ENCODE results near the gene NWD2.

DNA sequence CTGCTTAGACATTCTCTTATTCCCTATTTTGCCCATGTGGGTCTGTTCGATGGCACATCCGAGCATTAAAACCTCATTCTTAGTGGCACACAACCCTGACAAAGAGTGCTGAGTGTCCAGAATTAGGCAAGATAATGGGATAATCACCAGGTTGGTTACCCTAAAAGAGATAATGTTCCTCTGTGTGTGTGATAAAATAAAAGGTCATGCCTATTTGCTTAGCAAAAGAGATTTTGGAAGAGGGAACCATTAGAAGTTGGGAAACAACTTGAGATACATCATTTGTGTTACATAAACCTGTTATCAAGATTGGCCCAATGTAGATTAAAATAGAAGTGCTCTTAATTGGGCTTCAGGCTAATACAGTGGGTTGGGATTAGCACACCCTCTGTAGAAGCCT is 182.7 kb downstream of the NWD2 start:
- TF ChIP-seq, protein P1, sequence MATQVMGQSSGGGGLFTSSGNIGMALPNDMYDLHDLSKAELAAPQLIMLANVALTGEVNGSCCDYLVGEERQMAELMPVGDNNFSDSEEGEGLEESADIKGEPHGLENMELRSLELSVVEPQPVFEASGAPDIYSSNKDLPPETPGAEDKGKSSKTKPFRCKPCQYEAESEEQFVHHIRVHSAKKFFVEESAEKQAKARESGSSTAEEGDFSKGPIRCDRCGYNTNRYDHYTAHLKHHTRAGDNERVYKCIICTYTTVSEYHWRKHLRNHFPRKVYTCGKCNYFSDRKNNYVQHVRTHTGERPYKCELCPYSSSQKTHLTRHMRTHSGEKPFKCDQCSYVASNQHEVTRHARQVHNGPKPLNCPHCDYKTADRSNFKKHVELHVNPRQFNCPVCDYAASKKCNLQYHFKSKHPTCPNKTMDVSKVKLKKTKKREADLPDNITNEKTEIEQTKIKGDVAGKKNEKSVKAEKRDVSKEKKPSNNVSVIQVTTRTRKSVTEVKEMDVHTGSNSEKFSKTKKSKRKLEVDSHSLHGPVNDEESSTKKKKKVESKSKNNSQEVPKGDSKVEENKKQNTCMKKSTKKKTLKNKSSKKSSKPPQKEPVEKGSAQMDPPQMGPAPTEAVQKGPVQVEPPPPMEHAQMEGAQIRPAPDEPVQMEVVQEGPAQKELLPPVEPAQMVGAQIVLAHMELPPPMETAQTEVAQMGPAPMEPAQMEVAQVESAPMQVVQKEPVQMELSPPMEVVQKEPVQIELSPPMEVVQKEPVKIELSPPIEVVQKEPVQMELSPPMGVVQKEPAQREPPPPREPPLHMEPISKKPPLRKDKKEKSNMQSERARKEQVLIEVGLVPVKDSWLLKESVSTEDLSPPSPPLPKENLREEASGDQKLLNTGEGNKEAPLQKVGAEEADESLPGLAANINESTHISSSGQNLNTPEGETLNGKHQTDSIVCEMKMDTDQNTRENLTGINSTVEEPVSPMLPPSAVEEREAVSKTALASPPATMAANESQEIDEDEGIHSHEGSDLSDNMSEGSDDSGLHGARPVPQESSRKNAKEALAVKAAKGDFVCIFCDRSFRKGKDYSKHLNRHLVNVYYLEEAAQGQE (IDR thresholded peaks at IDR 0.05), result no peak
- TF ChIP-seq MYC (IDR thresholded peaks at IDR 0.05; ENCODE audit: borderline replicate concordance, low read length) (no peak), KDM1A (IDR thresholded peaks at IDR 0.05; ENCODE audit: low read depth) (no peak), ZFP36 (IDR thresholded peaks at IDR 0.05; ENCODE audit: borderline replicate concordance, partially characterized antibody) (no peak), FOSL2 (IDR thresholded peaks at IDR 0.05) (no peak), FOSL2 (CRISPR knock-in tag; IDR thresholded peaks at IDR 0.05) (no peak), CEBPB (IDR thresholded peaks at IDR 0.05) (no peak), RAD21 (conservative IDR thresholded peaks at IDR 0.05 in 1 of 2, IDR thresholded peaks at IDR 0.05 in 1 of 2) (no peak), MAFK (IDR thresholded peaks at IDR 0.05; ENCODE audit: partially characterized antibody) (no peak), POLR2A (IDR thresholded peaks at IDR 0.05; ENCODE audit: low read length) (no peak)
- TF ChIP-seq, protein P2, sequence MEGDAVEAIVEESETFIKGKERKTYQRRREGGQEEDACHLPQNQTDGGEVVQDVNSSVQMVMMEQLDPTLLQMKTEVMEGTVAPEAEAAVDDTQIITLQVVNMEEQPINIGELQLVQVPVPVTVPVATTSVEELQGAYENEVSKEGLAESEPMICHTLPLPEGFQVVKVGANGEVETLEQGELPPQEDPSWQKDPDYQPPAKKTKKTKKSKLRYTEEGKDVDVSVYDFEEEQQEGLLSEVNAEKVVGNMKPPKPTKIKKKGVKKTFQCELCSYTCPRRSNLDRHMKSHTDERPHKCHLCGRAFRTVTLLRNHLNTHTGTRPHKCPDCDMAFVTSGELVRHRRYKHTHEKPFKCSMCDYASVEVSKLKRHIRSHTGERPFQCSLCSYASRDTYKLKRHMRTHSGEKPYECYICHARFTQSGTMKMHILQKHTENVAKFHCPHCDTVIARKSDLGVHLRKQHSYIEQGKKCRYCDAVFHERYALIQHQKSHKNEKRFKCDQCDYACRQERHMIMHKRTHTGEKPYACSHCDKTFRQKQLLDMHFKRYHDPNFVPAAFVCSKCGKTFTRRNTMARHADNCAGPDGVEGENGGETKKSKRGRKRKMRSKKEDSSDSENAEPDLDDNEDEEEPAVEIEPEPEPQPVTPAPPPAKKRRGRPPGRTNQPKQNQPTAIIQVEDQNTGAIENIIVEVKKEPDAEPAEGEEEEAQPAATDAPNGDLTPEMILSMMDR (IDR thresholded peaks at IDR 0.05), result no peak
- TF ChIP-seq, protein P3, sequence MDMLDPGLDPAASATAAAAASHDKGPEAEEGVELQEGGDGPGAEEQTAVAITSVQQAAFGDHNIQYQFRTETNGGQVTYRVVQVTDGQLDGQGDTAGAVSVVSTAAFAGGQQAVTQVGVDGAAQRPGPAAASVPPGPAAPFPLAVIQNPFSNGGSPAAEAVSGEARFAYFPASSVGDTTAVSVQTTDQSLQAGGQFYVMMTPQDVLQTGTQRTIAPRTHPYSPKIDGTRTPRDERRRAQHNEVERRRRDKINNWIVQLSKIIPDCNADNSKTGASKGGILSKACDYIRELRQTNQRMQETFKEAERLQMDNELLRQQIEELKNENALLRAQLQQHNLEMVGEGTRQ (IDR thresholded peaks at IDR 0.05), result no peak
- TF ChIP-seq, protein P4, sequence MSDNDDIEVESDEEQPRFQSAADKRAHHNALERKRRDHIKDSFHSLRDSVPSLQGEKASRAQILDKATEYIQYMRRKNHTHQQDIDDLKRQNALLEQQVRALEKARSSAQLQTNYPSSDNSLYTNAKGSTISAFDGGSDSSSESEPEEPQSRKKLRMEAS (IDR thresholded peaks at IDR 0.05), result no peak

All from A549 (cell line).